H1 (cell line): ENCODE data around the gene SYNJ1. TPM values are rescaled to one million over a fixed set of nuclear protein-coding genes. Genes with fewer than 3 reads are reported as not detected.

Experiments used
- RNF2 ChIP-seq: fragments of 200-900, 300-1000 bp; sonication (generic); IDR thresholded peaks from 2 replicates; pipeline ENCODE4 v1.7.1; 2016; ENCODE audit warnings: borderline replicate concordance, low read depth, mild to moderate bottlenecking, antibody characterized with exemption, low read length; ENCODE audit not compliant: poor library complexity, severe bottlenecking; ENCODE audit errors: missing control alignments
- polyA plus RNA-seq, 7 experiments: library from polyadenylated mRNA; depleted of rRNA in 3 of 7; stranded (reverse) in 5 of 7; unstranded in 2 of 7; fragments of >200 nt in 5 of 7; fragments of 200-250 nt in 2 of 7; gene quantifications; 1 replicate in 5 of 7; 2 replicates in 1 of 7; 4 replicates in 1 of 7; pipeline versions ENCODE4 v1.2.1 to v1.2.3, GENCODE V29; 2011 to 2013; ENCODE audit warnings: missing spikeins in 2 of 7, mixed read lengths in 2 of 7
- total RNA-seq: library from RNA; stranded (reverse); fragmentation: NEBNext Ultra II Directional; extraction: Animal tissue kit (Norgen Biotek cat#: 25700); gene quantifications from 2 replicates; pipeline ENCODE4 v1.2.1, GENCODE V29; 2021

SYNJ1 gene
- total and polyA plus RNA-seq, 2 of the 8 experiments (the other 6 are each of a cell fraction or from before 2014, with no cell fraction given), result 1.3 to 4.3 TPM

DNA sequence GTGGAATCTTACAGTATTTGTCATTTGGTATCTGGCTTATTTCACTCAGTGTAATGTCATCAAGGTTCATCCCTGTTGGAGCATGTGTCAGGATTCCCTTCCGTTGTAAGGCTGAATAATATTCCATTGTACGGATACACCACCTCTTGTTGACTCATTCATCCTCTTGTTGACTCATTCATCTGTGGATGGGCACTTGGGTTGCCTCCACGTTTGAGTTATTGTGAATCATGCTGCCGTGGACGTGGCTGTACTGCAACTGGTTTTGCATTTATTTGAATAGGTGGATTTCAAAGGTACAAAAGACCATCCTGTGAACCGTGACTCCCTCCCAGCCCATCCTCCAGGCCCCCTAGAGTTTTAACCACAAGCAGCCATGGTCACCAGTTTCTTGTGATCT lies 130.6 kb downstream of the SYNJ1 start (continued):
- TF ChIP-seq RNF2, result no peak
